OCI-LY1 (cell line): Measurements from ENCODE around the gene ACTL8.

Source experiments
- H2AFZ ChIP-seq: fragments of 200-600 bp; sonication (generic), shearing (Covaris generic); 2 replicates; pipeline ENCODE4 v1.6.0; 2014; ENCODE audit warnings: antibody characterized with exemption, mild to moderate bottlenecking, low read length
- H3F3A ChIP-seq: fragments of 200-600 bp; sonication (generic), shearing (Covaris generic); 2 replicates; pipeline ENCODE4 v1.6.0; 2014; ENCODE audit warnings: mild to moderate bottlenecking, antibody characterized with exemption, low read length, moderate library complexity; ENCODE audit not compliant: insufficient read depth
- H3K27ac ChIP-seq: fragments of 200-600 bp; sonication (generic); 2 replicates; pipeline ENCODE4 v1.5.1; 2014; ENCODE audit warnings: low read length, mixed run types, mild to moderate bottlenecking, low read depth; ENCODE audit not compliant: poor library complexity, severe bottlenecking
- H3K27me3 ChIP-seq: fragments of 200-600 bp; sonication (generic); 2 replicates; pipeline ENCODE4 v1.6.0; 2014; ENCODE audit warnings: antibody characterized with exemption, mild to moderate bottlenecking, low read length, moderate library complexity; ENCODE audit not compliant: insufficient read depth
- H3K36me3 ChIP-seq: fragments of 200-600 bp; sonication (generic); 2 replicates; pipeline ENCODE4 v1.6.1; 2014; ENCODE audit warnings: mild to moderate bottlenecking, antibody characterized with exemption, low read length, moderate library complexity, mixed read lengths; ENCODE audit not compliant: insufficient read depth
- H3K4me1 ChIP-seq: fragments of 200-600 bp; sonication (generic); 2 replicates; pipeline ENCODE4 v1.5.1; 2014; ENCODE audit warnings: mild to moderate bottlenecking, low read length, moderate library complexity; ENCODE audit not compliant: insufficient read depth, severe bottlenecking
- H3K4me2 ChIP-seq: fragments of 200-600 bp; sonication (generic), shearing (Covaris generic); 2 replicates; pipeline ENCODE4 v1.6.1; 2014; ENCODE audit warnings: low read length
- H3K4me3 ChIP-seq: fragments of 200-600 bp; sonication (generic); 2 replicates; pipeline ENCODE4 v1.5.1; 2014; ENCODE audit warnings: low read length, low read depth, mild to moderate bottlenecking, mixed read lengths; ENCODE audit not compliant: poor library complexity, severe bottlenecking
- H3K79me2 ChIP-seq: fragments of 200-600 bp; shearing (Covaris generic); 2 replicates; pipeline ENCODE4 v1.6.1; 2016; ENCODE audit warnings: mixed run types, low read length, mixed read lengths; ENCODE audit not compliant: insufficient read depth
- H3K9ac ChIP-seq: fragments of 200-600 bp; sonication (generic), shearing (Covaris generic); 2 replicates; pipeline ENCODE4 v1.6.1; 2014; ENCODE audit warnings: mild to moderate bottlenecking, low read length, mixed read lengths
- H3K9me2 ChIP-seq: fragments of 200-600 bp; sonication (generic), shearing (Covaris generic); 2 replicates; pipeline ENCODE4 v1.6.1; 2014; ENCODE audit warnings: low read depth, mild to moderate bottlenecking, low read length, mixed read lengths
- H3K9me3 ChIP-seq: fragments of 200-600 bp; shearing (Covaris generic); 2 replicates; pipeline ENCODE4 v1.6.1; 2014; ENCODE audit warnings: low read length, mixed read lengths
- H4K20me1 ChIP-seq: fragments of 200-600 bp; sonication (generic), shearing (Covaris generic); 2 replicates; pipeline ENCODE4 v1.6.0; 2016; ENCODE audit warnings: mild to moderate bottlenecking, low read length; ENCODE audit not compliant: insufficient read depth
- CTCF ChIP-seq: fragments of 200-600 bp; sonication (generic), shearing (Covaris generic); IDR thresholded peaks from 2 replicates; pipeline ENCODE4 v1.5.1; 2017; ENCODE audit warnings: mild to moderate bottlenecking, antibody characterized with exemption, low read length, moderate library complexity, mixed read lengths
- EZH2 ChIP-seq: fragments of 200-600 bp; sonication (generic), shearing (Covaris generic); IDR thresholded peaks from 2 replicates; pipeline ENCODE4 v1.8.0; 2017; ENCODE audit warnings: borderline replicate concordance, mixed run types, mild to moderate bottlenecking, antibody characterized with exemption, low read length, moderate library complexity, mixed read lengths

The ACTL8 gene

GRCh38 chr1:17770983-17771382 is 15.8 kb downstream of the ACTL8 start:
- no peaks in the 10 kb centered on the region for H3K36me3 ChIP-seq
- H3K9me3 ChIP-seq: no peaks in the 10 kb centered on the region
- H3K79me2 ChIP-seq: no peaks in the 10 kb centered on the region
- no peaks in the 10 kb centered on the region for H3K27me3 ChIP-seq
- no peak for TF ChIP-seq CTCF
- TF ChIP-seq EZH2: no peak
- no peak overlapping the region for H3K4me2 ChIP-seq
- no peak overlapping the region for H3K9ac ChIP-seq
- no peaks in the 10 kb centered on the region for H3K9me2 ChIP-seq
- no peak overlapping the region for H3K4me3 ChIP-seq
- H2AFZ ChIP-seq: no peak overlapping the region
- H4K20me1 ChIP-seq: no peaks in the 10 kb centered on the region
- no peaks in the 10 kb centered on the region for H3K4me1 ChIP-seq
- H3F3A ChIP-seq: no peaks in the 10 kb centered on the region
- H3K27ac ChIP-seq: no peak overlapping the region

GRCh38 chr1:17772615-17773212 is 17.6 kb downstream of the ACTL8 start:
- Histone ChIP-seq H3K4me3 (no peak overlapping the region), H4K20me1 (no peaks in the 10 kb centered on the region), H2AFZ (no peak overlapping the region), H3K79me2 (no peaks in the 10 kb centered on the region), H3K27me3 (no peaks in the 10 kb centered on the region), H3K27ac (no peak overlapping the region), H3K36me3 (no peaks in the 10 kb centered on the region), H3K4me1 (no peaks in the 10 kb centered on the region), H3K9me3 (no peaks in the 10 kb centered on the region), H3K4me2 (no peak overlapping the region), H3F3A (no peaks in the 10 kb centered on the region), H3K9me2 (no peaks in the 10 kb centered on the region), H3K9ac (no peak overlapping the region)
- TF ChIP-seq EZH2 (no peak), CTCF (no peak)

- Histone ChIP-seq H3K9ac (no peak overlapping the region), H3K36me3 (no peaks in the 10 kb centered on the region), H3K4me2 (no peak overlapping the region), H3K9me3 (no peaks in the 10 kb centered on the region), H3K4me1 (no peaks in the 10 kb centered on the region), H4K20me1 (no peaks in the 10 kb centered on the region), H3K9me2 (no peaks in the 10 kb centered on the region), H3K79me2 (no peaks in the 10 kb centered on the region), H2AFZ (no peak overlapping the region), H3F3A (no peaks in the 10 kb centered on the region), H3K27ac (no peak overlapping the region), H3K4me3 (no peak overlapping the region), H3K27me3 (no peaks in the 10 kb centered on the region)
- TF ChIP-seq CTCF: no peak
- no peak for TF ChIP-seq EZH2
Observed at GRCh38 chr1:17773591-17774326, 18.6 kb downstream of the ACTL8 start.
